ENCODE measurements around the gene LRRC55.

- TF ChIP-seq POLR2A (IDR thresholded peaks at IDR 0.05; ENCODE audit: low read length) (no peak), CTCF (IDR thresholded peaks at IDR 0.05) (no peak), ELK1 (IDR thresholded peaks at IDR 0.05; ENCODE audit: low read depth, low read length) (no peak), RCOR1 (IDR thresholded peaks at IDR 0.05; ENCODE audit: low read depth, low read length) (no peak), REST (IDR thresholded peaks at IDR 0.05) (no peak), JUN (IDR thresholded peaks at IDR 0.05) (no peak), ESRRA (IDR thresholded peaks at IDR 0.05; ENCODE audit: borderline replicate concordance, low read length) (no peak), NFE2L2 (conservative IDR thresholded peaks at IDR 0.05; ENCODE audit: low read length) (no peak), E2F6 (IDR thresholded peaks at IDR 0.05; ENCODE audit: borderline replicate concordance, low read depth) (no peak)
These were observed 24.1 kb upstream of the LRRC55 start for GRCh38 chr11:57157624-57158023.
